Measurements from ENCODE around the gene DGKI.

The DGKI gene

GRCh38 chr7:137846827-137847567 is at the start of gene DGKI:
TSS of gene DGKI (minus strand) at chr7:137846974.
- no peak for FAIRE-seq

- no peak for FAIRE-seq
These were observed 48.8 kb upstream of the DGKI start for GRCh38 chr7:137895301-137896221.

DNA sequence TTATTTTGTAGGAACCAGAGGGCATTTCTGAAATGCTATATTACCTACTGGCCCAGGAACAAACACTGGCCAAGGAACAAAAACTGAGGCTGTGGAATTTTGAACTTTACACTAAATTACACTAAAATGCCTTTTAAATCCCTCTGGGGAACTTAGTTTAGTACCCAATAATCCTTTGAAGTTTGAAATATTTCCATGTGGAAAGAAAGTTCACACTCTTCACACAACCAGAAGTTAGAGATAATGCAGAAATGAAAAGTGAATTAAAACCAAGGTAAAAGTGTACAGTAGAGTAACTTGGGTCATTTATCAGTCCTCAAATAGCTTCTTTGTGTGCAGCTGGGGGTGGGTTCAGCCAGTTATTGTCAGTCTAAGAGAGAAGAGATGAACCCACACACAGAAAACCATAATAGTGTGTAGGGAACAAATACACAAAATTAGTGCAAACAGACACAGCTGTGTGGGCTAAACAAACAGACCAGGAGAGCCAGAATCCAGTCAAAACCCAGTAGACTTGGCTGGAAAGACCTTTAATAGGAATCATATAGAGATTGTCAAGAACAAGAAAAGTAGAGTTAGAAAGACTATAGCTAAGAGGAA is 46.5 kb upstream of the DGKI start:
- FAIRE-seq: no peak

- FAIRE-seq: no peak
These were observed 44.4 kb upstream of the DGKI start for GRCh38 chr7:137891016-137891655.

- no peak for FAIRE-seq
These were observed 43.7 kb upstream of the DGKI start for GRCh38 chr7:137890449-137890921.

DNA sequence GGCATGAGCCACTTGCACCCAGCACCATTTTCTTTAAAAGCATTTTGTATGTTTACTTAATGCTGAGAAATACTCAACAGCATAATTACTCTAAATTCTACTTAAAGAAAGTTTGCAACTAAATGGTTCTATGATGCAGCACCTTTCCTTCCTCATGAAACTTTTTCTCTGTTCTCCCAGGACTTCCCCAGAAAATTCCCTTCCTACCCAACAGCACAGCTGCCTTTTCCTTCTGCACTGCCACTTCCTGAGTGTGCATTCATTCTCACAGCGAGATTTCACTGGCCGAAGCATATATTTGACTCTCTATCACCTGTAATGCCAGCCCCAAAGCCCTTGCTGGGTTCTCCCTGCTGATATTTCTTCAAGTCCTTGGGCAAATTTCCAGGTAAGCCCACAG is 41.5 kb upstream of the DGKI start:
- no peak for FAIRE-seq

DNA sequence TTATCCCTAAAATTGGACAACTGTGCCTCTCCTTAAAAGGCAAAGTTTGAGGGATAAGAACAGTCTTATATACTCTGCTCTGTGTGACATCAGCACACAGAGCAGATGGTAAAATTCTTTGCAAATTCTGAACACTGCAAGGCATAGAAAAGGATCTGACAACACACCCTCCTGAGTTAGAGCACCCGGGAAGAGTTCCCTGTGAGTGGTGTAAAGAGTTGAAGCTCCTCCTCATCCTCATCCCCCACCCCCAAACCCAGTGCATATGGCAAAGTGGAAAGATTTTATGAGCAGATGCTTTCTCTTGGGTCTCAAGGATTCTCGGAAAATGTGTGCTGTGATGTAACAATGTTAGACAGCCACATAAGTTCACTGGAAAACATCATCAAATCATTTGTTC is 40.0 kb upstream of the DGKI start:
- FAIRE-seq: no peak

DNA sequence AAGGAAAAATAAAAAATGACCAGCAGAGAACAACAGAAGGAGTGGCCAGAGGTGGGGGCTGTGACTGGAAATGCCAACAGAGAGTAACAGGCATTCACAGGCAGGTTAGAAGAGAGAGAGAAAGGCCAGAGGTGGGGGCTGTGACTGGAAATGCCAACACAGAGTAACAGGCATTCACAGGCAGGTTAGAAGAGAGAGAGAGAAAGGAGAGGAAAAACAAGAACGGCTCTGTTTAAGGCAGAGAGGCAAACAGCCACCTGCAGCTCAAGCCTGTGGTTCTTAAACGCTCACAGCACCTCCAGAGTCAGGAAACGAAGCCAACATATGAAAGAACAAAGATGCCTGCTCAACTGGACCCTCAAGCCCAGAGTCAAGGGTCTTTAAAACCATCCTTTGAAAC is 39.5 kb upstream of the DGKI start:
- FAIRE-seq: no peak

DNA sequence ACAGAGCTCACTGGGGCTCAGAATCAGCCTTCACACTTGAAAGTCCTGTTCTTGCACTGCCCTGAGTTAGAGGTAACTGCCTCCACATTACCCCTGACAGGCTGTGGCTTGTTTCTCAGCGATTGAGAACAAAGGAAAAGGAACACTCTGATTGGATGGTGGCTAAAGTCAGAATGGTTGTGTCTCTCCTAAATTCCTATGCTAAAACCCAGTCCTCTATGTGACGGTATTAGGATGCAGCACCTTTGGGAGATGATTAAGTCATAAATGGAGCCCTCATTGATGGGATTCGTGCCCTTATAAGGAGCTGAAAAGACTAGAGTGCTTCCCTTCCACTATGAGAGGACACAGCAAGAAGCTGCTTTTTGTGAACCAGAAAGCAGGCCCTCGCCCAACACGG is 38.9 kb upstream of the DGKI start:
- FAIRE-seq: no peak

GRCh38 chr7:137882806-137883205 is 36.0 kb upstream of the DGKI start:
- FAIRE-seq: no peak

DNA sequence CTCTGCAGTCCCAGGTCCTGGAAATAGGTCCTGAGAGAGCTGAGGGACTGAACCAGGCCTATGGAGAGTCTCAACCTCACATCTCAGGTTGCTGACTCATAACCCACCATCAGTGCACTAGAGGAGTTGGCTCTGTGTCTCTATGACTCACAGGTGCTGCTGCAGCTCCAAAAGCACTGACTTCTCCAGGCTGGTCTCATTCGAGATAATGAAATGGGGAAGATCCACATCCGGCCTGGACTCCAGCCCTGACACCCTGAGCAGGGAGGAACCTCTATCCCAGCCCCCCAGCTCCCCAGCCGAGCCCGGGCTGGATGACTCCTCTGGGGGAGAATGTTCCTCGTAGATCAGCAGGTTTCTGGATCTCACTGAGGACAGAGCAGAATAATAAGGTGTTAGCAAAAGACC is 35.5 kb upstream of the DGKI start:
- no peak for FAIRE-seq

DNA sequence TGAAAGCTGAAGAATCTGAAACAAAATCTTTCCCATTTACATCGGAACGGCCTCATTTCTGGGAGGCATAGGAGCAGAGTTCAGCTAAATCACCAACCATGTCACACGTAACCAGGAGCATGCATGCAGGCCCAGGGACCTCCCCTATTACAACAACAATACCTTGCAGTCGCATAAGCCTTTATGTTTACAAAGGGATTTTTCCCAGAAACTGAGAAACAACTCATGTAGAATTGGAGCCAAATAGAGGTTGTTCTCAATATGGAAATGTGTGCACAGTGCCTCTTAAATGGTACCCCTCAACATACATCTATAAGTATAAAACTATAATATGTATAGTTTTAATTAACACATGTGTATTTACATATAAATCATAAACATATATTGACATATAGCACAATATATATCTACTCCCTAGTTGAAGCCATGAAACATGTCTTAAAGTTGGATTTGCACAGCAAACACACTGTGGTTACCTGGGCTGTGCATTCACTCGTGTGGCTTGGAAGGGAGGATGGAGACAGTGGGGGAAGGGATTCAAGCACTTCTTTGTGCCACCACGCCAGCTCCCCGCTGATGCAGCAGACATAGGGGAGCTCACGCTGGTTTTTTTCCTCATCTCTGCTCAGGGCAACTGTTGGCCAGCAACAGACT is 35.0 kb upstream of the DGKI start:
- FAIRE-seq: no peak

DNA sequence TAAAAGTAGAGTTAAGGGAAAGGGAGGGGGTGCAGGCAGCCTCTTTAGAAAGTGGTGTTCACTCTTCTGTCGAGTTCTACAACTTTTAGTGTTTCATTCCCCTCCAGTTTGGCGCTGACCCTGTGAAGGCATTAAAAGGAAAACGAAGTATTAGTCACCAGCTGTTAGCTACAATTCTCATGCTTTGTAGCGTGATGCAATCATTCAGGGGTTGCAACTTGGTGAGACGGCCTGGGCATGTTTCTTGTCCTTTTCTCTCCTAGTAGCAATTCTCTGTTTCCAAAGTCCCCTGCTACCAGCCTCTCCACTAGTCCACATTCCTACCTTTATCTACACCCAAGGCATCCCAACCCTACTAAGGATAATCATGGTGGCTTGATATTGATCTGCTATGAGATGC is 33.7 kb upstream of the DGKI start:
- no peak for FAIRE-seq

DNA sequence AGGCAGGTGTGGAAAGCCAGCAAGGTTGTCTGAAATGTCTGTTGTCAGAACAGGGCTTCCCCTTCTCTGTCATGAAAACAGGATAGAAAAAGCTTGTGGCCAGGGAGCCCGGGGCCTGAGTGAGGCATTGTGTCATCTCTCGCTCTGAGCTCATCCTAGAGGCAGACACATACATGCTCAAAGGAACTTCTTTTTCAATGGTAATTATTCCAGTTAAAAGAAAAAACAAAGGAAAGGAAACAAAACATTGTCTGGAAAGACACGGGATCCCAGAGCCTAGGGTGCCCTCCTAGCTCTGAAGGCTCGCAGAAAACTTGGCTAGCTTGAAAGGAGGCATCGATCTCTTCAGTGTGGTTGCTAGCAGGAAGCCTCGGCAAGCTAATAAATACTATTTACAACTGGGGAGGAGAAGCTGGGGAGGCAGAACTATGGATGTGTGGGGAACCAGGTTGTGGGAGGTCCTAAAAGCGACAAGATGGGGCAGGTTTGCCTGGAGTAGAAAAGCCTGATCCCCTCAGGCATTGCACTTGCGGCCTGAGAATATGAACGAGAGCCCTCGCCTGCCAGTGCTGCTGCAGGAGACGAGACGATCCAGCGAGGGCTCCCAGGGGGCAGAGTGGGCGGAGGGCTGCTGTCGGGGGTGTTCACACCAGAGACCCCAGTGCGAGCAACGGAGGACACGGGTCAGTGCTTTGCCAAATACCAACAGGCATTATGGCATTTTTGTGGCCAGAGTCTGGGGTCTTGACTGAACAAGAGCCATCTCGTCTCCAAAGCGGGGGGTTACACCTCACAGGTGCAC is 32.8 kb upstream of the DGKI start:
- no peak for FAIRE-seq

DNA sequence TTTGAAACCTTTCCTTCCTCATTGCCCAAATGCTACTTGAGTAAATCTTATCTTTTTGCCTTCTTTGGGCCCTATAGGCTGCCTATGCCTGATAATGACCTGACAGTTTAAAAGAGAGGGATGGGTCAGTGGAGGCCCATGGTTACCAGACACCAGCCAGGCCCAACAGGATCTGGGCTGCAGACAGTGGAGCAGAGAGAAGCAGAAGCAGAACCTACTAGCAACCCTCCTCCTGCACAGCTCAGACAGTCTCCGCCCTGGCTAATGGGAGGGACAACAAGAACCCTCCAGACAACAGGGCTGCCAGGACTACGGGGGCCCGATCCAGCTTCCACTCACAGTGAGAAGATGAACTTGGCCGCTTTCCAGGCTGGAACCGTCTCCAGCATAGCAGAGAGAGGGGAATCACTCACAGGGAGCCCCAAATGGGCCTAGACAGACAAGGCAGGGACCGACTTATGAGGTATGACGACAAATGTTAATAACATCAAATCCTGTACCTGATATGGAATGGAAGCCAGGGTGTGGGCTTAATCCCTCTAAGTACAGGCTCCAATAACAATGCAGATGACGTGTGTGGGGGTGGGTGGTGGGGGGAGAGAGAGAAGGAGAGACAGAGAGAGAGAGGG is 31.7 kb upstream of the DGKI start:
- FAIRE-seq: no peak

- no peak for FAIRE-seq
These were observed 30.4 kb upstream of the DGKI start for GRCh38 chr7:137877027-137877675.

GRCh38 chr7:137875746-137876145 is 29.0 kb upstream of the DGKI start:
- no peak for FAIRE-seq

- no peak for FAIRE-seq
These were observed 27.4 kb upstream of the DGKI start for GRCh38 chr7:137873979-137874777.

DNA sequence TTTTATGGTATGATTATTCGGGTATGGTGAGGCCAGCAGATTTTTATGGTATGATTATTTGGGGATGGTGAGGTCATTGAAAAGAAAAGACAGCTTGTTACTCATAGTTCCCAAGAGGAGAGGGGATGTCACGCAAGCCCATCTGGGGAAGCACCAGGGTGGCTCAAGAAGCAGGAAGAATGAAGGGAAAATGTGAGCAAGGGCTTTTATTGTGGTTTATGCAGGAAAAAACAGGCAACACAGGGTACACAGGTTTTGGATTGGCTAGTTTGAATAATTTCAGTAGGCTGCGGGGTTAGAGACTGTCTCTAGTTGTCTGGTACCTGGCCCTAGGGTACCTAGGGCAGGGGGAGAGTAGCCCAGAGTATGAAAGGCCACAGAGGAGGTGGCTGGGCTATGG is 26.8 kb upstream of the DGKI start:
- no peak for FAIRE-seq

Measured in colon (tissue), 2 donors.